OCI-LY7 (cell line): ENCODE measurements around the gene MAP3K5. TPM values are rescaled to one million over a fixed set of nuclear protein-coding genes. Genes with fewer than 3 reads are reported as not detected.

ENCODE experiments used
- BruUV-seq: library from RNA; stranded (reverse); fragments of 400-500 nt; replicated peaks from 2 replicates; lab custom pipeline; 2021; lab: Mats Ljungman, UMichigan
- CTCF ChIA-PET: fragments of 300-600 bp; sonication (Branson Sonifier 250); formaldehyde crosslinking; loops from one replicate; lab custom pipeline; 2022; ENCODE audit warnings: antibody characterized with exemption; ENCODE audit not compliant: unreplicated experiment; lab: Charles Lee
- POLR2A ChIA-PET: fragments of 300-600 bp; sonication (Branson Sonifier 250); formaldehyde crosslinking; loops from one replicate; lab custom pipeline; 2022; ENCODE audit warnings: antibody characterized with exemption; lab: Charles Lee
- DNase-seq: peaks from one replicate; pipeline ENCODE4 v3.0.0-alpha.2; 2015; ENCODE audit warnings: low spot score
- H2AFZ ChIP-seq: fragments of 200-600 bp; sonication (generic), shearing (Covaris generic); 2 replicates; pipeline ENCODE4 v1.6.1; 2014; ENCODE audit warnings: mild to moderate bottlenecking, antibody characterized with exemption, low read length, moderate library complexity
- H3K27ac ChIP-seq: fragments of 200-600 bp; sonication (generic); 2 replicates; pipeline ENCODE4 v1.5.1; 2014; ENCODE audit warnings: mixed run types, low read depth, mild to moderate bottlenecking, moderate library complexity, low read length, inconsistent platforms; ENCODE audit not compliant: poor library complexity, severe bottlenecking
- H3K36me3 ChIP-seq: fragments of 200-600 bp; sonication (generic); 2 replicates; pipeline ENCODE4 v1.6.1; 2014; ENCODE audit warnings: mild to moderate bottlenecking, antibody characterized with exemption, low read length, moderate library complexity, mixed read lengths; ENCODE audit not compliant: insufficient read depth
- H3K4me1 ChIP-seq: fragments of 200-600 bp; sonication (generic); 2 replicates; pipeline ENCODE4 v1.5.1; 2014; ENCODE audit warnings: mild to moderate bottlenecking, low read length; ENCODE audit not compliant: insufficient read depth, poor library complexity, severe bottlenecking
- H3K4me2 ChIP-seq: fragments of 200-600 bp; sonication (generic); 2 replicates; pipeline ENCODE4 v1.6.1; 2014; ENCODE audit warnings: mild to moderate bottlenecking, low read length
- H3K4me3 ChIP-seq: fragments of 200-600 bp; sonication (generic); 2 replicates; pipeline ENCODE4 v1.5.1; 2014; ENCODE audit warnings: mild to moderate bottlenecking, low read depth, low read length; ENCODE audit not compliant: poor library complexity, severe bottlenecking
- H3K79me2 ChIP-seq: fragments of 200-600 bp; sonication (generic); 2 replicates; pipeline ENCODE4 v1.6.1; 2016; ENCODE audit warnings: low read depth, mild to moderate bottlenecking, low read length, moderate library complexity, mixed read lengths; ENCODE audit not compliant: insufficient read depth
- H3K9me2 ChIP-seq: fragments of 200-600 bp; sonication (generic); 2 replicates; pipeline ENCODE4 v1.6.1; 2016; ENCODE audit warnings: mild to moderate bottlenecking, low read length, mixed read lengths; ENCODE audit not compliant: insufficient read depth
- H3K9me3 ChIP-seq: fragments of 200-600 bp; sonication (generic); 2 replicates; pipeline ENCODE4 v1.6.1; 2014; ENCODE audit warnings: mild to moderate bottlenecking, mixed run types, low read length, mixed read lengths
- H4K20me1 ChIP-seq: fragments of 200-600 bp; sonication (generic); 2 replicates; pipeline ENCODE4 v1.6.1; 2014; ENCODE audit warnings: mild to moderate bottlenecking, antibody characterized with exemption, low read length, moderate library complexity, mixed read lengths; ENCODE audit not compliant: insufficient read depth
- CTCF ChIP-seq: fragments of 200-600 bp; sonication (generic); conservative IDR thresholded peaks from 2 replicates; pipeline ENCODE4 v1.5.1; 2014; ENCODE audit warnings: mild to moderate bottlenecking, antibody characterized with exemption, low read length, moderate library complexity, mixed read lengths
- EZH2phosphoT487 ChIP-seq: fragments of 200-600 bp; sonication (generic); IDR thresholded peaks from 2 replicates; pipeline ENCODE4 v1.6.1; 2018; ENCODE audit warnings: low read depth, borderline replicate concordance, mild to moderate bottlenecking, mixed run types, antibody characterized with exemption, low read length, moderate library complexity, mixed read lengths
- intact Hi-C: fragments of 100-400 bp; cut with micrococcal nuclease; formaldehyde crosslinking; loops from one replicate; pipeline ENCODE4 v1.10.0; 2022; ENCODE audit not compliant: unreplicated experiment
- total RNA-seq, 2 experiments: library from RNA; depleted of rRNA in 1 of 2; stranded (reverse); fragments of >200 nt in 1 of 2; shearing (Covaris generic) in 1 of 2; gene quantifications; 2 replicates each; pipeline ENCODE4 v1.2.3, GENCODE V29; 2014 to 2022

Gene MAP3K5
- total RNA-seq, 2 experiments from 2014 or later: 13.8 to 16.6 TPM

- TF ChIP-seq CTCF: no peak
- no peak for TF ChIP-seq EZH2phosphoT487
- intact Hi-C loops: no loop called here
- H3K9me2 ChIP-seq: no peaks in the 10 kb centered on the region
- H4K20me1 ChIP-seq: no peaks in the 10 kb centered on the region
- no peak overlapping the region for H2AFZ ChIP-seq
- ChIA-PET POLR2A (interaction anchor here (0.6 to 3.5 kb wide), 7 partner anchors 9 to 46 kb away, joined by 3 to 20 read pairs (median 5); no protein-coding TSS in a partner anchor), CTCF (interaction anchor here (1.2 kb wide), 1 partner anchor 19 kb away, joined by 4 read pairs; no protein-coding TSS in a partner anchor)
- DNase-seq: no peak
- H3K9me3 ChIP-seq: 0 out of 2 replicates have a peak, but pooled peaks cover 6% of the 10 kb centered on the region
- peaks cover 27% of the 10 kb centered on the region for H3K79me2 ChIP-seq
- BruUV-seq: no TSS peak
- peaks cover 16% of the 10 kb centered on the region for H3K4me1 ChIP-seq
- no peak overlapping the region for H3K4me3 ChIP-seq
- peaks cover 5% of the 10 kb centered on the region; the same call in 1 of the 2 replicates for H3K36me3 ChIP-seq
- H3K4me2 ChIP-seq: no peak overlapping the region
- no peak overlapping the region for H3K27ac ChIP-seq
These were observed 53.2 kb downstream of the MAP3K5 start for GRCh38 chr6:136739071-136739470.

GRCh38 chr6:136738692-136739057, 53.6 kb downstream of the MAP3K5 start:
- Histone ChIP-seq H3K4me2 (no peak overlapping the region), H3K9me2 (no peaks in the 10 kb centered on the region), H3K9me3 (0 out of 2 replicates have a peak, but pooled peaks cover 2% of the 10 kb centered on the region), H2AFZ (no peak overlapping the region), H3K4me3 (no peak overlapping the region), H3K36me3 (peaks cover 4% of the 10 kb centered on the region; the same call in 1 of the 2 replicates), H3K27ac (no peak overlapping the region), H3K79me2 (peaks cover 27% of the 10 kb centered on the region), H4K20me1 (no peaks in the 10 kb centered on the region), H3K4me1 (peaks cover 16% of the 10 kb centered on the region)
- intact Hi-C loops: no loop called here
- ChIA-PET CTCF (interaction anchor here (1.2 kb wide), 1 partner anchor 19 kb away, joined by 4 read pairs; no protein-coding TSS in a partner anchor), POLR2A (interaction anchor here (0.6 to 1.5 kb wide), 9 partner anchors 9 to 52 kb away, joined by 3 to 7 read pairs (median 4); no protein-coding TSS in a partner anchor)
- TF ChIP-seq CTCF: no peak
- no peak for TF ChIP-seq EZH2phosphoT487
- no peak for DNase-seq
- no TSS peak for BruUV-seq
